Stimulated activated CD8-positive, alpha-beta memory T cell treated with anti-CD3 and anti-CD28 coated beads, Interleukin-12 subunit alpha, Interleukin-12 subunit beta, amount 100 ng/mL, for 1 hour (primary cell): ENCODE results near the gene ZKSCAN1.
A peak's percentile ranks its signal among the peaks of the same experiment; 100 is the strongest.

Experiments used
- DNase-seq: peaks from one replicate; pipeline ENCODE4 v3.0.0-alpha.2; 2020; ENCODE audit warnings: low read depth

Gene ZKSCAN1

DNA sequence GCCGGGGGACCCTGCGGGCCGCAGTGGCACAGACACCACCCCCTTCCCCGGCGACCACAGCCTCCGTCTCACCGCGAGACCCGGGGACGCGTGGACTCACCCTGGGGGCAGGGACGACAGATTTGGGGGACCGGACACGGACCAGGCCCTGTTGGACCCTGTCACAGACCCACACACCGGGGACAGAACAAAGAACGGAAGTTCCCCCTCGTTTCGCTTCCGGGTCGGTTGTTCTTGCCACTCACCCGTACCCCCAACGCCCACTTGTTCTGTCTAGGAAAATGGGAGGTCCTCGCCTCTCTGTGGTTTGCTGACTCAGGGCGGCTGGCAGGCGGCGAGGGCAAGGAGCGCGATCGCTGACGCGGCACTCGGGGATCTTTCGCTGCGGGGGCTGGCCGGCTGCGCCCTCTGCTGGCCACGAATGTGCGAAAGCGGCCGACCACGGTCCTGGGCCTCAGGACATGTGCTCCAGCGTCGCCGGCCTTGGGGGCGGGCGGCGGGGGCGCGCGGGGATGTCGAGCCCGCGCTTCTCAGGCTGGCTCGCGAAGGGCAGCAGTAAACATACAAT lies 66.2 kb downstream of the ZKSCAN1 start, which contains the start of gene ZNF3:
Gene ZNF3, minus strand, starts transcription at position 189 of the 568 bp plus-strand sequence. CDS start 4,366 bp downstream, outside the sequence.
- DNase-seq, result peak; percentile 93

DNA sequence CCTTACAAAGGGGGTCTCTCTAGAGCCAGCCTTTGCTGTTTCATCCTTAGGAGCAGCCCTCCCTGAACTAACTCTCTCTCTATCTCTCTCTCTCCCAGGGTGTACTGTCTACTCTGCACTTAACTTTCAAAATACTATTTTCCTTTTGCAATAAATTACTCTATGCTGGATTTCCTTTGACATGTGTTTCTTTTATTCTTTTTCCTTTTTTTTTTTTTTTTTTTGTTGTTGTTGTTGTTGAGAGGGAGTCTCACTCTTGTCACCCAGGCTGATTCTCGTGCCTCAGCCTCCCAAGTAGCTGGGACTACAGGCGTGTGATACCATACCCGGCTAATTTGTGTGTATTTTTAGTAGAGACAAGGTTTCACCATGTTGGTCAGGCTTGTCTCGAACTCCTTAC lies 67.6 kb downstream of the ZKSCAN1 start:
- no peak for DNase-seq

DNA sequence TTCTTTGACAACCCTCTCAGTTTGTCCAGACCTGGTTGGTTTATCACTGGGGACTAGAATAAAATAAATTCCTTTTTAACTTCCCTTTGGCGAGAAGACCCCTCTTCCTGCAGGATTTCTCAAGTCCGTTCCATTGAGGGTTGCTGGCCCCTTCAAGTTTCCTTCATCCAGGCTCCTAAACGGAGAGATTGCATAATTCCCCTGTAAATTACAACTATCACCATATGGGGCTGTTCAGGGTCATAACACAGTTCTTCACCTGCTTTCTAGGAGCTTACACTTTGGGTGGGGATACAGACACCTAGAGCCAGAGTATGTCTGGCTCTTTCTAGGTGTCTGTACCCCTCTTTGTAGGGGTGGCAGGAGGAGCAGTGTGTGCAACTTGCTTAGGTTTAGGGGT lies 70.1 kb downstream of the ZKSCAN1 start:
- no peak for DNase-seq

DNA sequence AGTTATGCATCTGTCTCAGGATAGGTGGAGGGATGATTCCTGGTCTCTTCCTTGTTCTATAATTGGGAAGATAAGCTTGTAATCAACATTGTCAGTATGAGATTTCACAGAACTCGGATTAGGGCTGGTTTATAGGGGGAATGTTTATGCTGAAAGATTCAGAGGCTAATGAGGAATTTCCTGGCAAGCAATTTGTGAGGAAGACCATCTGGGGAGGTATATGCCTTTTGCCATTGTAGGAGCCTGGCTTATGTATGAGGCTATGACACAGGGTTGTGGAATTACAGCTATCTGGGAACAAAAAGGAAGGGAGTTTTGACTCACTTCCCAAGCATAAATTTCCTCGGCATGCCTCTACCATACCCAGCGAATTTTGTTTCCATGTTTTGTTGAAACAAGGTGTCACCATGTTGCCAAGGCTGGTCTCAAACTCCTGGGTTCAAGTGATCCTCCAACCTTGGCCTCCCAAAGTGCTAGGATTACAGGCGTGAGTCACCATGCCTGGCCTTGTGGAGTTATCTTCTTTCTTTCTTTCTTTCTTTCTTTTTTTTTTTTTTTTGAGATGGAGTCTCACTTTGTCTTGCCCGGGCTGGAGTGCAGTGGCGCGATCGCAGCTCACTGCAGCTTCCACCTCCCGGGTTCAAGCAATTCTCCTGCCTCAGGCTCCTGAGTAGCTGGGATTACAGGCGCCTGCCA lies 71.8 kb downstream of the ZKSCAN1 start:
- no peak for DNase-seq

DNA sequence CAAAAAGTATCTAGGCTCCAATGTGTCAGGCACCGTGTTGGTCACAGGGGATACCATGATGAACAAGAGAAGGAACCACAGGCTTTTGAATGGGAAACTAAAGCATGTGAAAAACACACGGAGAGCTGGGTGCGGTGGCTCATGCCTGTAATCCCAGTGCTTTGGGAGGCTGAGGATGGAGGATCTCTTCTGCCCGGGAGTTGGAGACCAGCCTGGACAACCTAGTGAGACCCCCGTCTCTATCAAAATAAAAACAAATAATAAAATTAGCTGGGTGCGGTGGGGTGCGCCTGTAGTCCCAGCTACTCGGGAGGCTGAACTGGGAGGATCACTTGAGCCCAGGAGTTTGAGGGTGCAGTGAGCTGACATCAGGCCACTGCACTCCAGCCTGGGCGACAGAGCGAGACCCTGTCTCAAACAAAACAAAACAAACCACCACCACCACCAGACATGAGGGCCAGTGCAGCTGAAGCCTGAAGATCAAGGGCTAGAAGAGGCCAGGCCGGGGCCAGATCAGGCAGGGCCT lies 72.8 kb downstream of the ZKSCAN1 start:
- no peak for DNase-seq

DNA sequence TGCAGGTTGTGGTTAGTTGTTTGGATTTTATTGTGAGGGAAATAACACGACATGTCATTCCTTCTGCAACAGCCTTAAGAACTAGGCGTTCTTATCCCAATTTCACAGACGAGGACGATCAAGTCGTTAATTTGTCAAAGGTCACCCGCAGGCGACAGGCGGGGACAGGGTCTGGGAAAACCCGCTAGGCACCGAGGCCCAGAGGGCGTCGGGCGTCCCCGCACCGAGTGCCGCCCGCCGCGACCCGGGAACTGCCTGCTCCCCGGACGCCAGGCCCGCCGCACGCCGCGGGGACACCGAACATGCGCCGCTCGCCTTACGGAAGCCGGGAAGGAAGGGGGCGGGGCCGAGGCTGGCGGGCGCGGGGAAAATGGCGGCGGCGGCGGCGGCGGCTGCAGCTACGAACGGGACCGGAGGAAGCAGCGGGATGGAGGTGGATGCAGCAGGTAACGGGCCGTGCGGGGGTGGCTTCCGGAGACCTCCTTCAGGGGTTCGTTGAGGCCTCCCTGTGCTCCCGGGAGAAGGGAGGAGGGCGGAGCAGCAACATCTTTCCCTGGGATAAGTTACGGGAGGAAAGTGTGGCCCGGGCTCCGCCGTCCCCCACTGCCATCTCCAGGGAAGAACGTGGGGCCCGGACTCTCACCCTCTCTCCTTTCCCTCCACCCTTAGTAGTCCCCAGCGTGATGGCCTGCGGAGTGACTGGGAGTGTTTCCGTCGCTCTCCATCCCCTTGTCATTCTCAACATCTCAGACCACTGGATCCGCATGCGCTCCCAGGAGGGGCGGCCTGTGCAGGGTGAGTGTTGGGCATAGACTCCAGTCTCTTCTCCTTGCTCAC lies 73.4 kb downstream of the ZKSCAN1 start, which contains the start of gene COPS6:
Gene COPS6, plus strand, starts transcription at position 349 of the 837 bp plus-strand sequence. Its CDS starts 22 bp downstream, at position 371.
- peak; percentile 77 for DNase-seq

DNA sequence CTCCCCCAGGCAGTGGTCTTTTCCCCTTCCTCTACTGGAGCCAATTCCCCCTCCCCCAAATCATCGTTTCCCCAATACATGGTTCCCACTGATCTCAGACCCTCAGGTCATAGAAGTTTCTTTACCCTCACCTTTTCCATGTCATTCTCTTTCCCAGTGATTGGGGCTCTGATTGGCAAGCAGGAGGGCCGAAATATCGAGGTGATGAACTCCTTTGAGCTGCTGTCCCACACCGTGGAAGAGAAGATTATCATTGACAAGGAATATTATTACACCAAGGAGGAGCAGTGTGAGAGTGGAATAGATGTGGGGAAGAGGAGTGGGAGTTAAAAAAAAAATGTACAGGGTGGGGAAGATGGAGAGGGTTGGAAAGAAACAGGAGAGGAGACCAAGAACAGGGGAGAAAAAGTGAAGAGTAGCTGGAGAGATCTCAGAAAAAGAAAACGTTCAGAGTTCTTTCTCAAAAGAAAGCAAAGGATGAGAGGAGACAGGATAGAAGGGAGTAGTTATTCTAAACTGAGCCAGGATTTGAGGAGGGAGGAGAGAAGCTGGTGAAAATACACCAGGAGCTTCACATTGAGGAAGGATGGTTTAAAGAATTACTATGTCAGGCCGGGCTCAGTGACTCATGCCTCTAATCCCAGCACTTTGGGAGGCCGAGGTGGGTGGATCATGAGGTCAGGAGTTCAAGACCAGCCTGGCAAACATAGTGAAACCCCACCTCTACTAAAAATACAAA lies 74.2 kb downstream of the ZKSCAN1 start:
- no peak for DNase-seq

DNA sequence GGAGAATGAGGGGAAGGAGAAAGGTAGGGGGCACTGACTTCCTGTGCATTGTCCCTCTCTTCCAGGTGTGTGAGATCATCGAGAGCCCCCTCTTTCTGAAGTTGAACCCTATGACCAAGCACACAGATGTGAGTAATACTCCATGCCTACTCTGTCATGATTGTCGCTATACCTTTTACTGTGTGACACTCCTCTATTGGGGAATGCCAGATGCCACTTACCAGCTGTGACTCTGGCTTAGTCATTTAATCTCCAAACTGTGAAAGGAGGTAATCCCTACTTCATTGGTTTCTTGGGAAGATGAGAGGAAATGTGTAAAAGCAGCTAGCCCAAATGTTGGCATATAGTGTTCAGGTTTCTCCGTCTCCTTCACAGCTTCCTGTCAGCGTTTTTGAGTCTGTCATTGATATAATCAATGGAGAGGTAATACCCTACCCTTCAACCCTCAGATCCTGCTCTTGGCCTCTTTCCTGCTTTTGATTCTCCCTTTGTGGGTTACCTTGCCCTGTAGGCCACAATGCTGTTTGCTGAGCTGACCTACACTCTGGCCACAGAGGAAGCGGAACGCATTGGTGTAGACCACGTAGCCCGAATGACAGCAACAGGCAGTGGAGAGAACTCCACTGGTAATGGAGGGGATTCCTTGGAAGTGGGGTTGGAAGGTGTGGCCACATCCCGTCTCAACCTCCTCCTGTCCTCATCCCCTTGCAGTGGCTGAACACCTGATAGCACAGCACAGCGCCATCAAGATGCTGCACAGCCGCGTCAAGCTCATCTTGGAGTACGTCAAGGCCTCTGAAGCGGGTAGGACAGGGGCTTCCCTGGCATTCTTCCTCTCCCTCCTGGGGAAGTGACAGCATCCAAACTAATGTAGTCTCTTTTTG lies 75.4 kb downstream of the ZKSCAN1 start:
- no peak for DNase-seq
